GDM1 (cell line): ENCODE measurements around the gene EPC2.
"Not testable (repeated sequence)": the region's sequence is repeated elsewhere in the genome, so short reads cannot be mapped to it uniquely, and the experiment has no call there.

Experiments used
- DNase-seq: peaks from one replicate; lab custom pipeline; 2025; lab: John Stamatoyannopoulos, UW

The EPC2 gene

DNA sequence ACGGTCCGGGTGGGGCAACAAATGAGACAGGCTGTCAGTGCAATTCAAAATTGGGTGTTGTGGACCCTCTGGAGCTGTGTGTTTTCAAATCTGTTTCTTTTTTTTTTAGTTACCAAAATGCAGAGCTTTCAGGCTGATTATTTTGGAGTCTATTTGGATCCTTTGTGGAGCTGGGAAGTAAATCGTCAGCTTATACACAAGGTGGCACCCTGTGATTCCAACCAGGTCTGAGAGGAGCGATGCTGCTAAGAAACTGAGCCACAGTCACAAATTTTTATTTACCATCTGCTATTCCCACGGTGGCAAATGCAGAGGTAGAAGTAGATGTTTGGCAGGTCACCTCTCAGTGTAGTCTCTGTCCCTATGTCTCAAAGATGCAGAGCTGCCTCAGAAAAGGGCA is 3.8 kb upstream of the EPC2 start:
- no peak for DNase-seq

DNA sequence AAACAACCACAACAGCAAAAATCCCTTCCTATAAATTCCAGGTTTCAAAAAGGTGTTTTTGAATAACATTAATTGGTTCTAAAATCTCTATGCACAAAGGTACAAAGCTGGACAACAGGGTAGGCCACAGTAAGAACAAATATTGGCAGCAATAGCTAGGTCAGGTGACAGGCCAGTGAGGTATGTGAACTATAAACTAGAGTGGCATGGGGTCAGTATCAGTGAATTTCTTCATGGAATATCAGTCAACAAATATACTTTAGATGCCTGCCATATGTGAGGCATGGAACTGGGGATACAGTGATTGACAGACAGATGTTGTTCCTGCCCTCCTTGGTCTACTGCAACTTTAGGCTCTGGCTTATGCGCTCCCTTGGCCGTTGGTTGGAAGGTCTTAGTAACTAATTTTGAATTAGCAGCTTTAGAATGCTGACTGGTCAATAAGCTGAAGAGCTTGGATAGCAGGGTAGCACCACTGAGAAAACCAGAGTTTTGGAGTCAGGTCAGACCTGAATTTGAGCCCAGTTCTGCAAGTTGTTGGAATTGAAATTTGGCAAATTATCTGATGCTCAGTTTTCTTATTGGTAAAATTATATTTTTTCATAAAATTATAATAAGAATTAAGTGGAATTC is 2.3 kb upstream of the EPC2 start:
- DNase-seq = no peak

DNA sequence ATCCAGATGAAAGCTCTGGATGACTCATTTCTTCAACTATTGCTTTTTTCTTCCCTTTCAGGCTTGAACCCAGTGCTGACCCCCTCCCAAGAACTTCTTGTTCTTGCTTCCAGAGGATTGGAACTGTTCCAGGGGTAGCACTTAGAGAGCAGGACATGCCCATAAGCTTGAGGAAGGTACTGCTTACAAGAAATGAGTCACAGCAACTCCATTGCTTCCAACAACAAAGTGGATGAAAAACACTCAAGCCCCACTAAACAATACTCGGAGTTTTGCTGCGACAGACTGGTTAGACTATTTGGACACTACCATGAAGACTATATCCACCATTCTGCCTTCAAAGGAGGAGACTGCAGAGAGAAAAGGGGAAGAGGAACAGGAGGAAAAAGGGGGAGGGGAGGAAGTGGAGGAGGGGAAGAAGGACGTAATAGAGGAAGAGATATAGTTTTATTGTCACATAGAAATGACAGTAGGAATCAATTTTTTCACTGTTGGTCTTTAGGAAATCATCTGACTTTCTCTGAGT is 1.6 kb upstream of the EPC2 start:
- DNase-seq = peak; percentile 34

DNA sequence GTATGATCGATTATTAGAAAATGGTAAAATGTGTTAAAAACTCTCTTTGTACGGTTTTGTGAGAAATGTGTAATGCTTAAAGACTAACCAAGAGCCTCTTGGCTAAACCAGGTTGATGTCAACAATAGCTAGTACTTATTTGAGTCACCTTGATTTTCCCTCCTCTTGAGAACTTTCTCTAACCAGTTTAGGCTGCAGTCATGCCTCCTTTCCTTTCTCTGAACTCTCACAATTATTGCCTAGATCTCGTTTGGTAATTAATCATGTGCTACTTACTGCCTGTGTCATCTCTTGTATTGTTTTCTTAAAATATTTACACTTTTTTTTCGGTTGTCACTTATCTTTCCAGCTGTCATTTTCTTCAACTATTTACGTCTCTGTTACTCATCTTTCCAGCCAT is 1.1 kb upstream of the EPC2 start:
- no peak for DNase-seq

DNA sequence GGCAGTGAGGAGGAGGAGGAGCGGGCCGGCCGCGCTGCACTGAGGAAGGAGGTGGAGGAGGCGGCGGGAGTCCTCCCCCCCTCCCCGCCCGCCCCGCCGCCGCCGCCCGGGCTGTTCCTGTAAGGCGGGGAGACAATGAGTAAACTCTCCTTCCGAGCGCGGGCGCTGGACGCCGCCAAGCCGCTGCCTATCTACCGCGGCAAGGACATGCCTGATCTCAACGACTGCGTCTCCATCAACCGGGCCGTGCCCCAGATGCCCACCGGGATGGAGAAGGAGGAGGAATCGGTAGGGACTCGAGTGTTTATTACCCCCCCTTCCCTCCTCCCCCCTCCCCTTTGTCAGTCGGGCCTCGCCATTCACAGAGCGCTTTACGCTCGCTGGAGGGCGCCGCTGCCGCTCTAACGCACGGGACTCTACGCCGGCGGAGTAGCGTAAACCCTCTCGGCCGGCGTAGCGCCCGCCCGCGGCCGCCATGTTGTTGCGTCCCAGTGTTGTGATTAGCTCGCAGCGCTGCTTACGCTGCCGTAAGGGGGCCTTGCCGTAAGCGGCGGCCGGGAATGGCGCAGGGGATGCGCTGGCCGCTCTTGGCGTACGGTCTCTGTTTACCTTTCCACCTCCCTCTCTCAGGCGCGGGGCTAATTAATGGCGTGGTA is 460 bp downstream of the EPC2 start:
- DNase-seq = peak; percentile 84

DNA sequence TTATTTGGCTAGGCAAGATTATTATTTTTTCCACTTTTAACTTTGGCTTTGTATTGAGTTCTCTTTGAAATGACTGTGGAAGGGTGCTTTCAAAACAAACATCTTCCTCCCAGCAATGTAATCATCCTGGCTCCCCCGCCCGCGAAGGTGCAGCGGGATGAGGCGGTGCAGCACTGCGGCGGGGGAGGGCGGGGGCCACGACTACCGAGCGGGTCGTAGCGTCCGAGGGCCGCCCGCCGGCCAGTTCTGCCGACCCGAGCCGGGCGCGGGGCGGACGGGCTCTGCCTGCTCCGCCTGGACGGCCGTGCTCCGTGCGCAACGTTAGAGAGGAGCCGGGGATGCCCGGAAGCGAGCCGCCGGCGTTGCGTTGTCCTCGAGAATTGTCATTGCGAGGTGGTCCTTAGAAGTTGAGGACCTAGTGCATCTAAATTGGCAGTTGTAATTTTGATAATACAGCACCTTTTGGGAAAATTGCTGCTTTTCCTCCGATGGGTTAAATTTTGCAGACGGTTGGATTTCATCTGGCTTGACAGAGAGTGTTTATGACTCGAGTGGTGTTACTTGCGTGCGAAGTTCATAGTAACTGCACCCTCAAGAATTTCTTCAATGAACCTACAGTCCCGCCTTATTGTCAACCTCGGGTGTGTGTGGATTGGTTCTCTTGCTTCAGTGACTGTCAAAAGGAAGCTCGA is 1.1 kb downstream of the EPC2 start:
- peak; percentile 59 for DNase-seq

DNA sequence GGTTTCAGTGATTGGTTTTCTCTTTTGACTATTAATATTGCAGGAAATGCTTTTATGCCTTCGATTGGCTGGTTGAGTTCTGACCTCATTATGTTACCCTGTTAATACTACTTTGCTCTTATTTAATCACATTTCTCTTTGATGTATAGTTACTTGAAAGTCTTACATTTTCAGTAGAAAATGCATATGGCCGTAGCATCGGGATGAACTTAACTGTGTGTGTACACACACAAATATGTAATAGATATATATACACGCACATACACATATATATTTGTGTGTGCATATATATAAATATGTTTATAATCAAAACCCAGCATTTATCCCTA is 1.6 kb downstream of the EPC2 start:
- no peak for DNase-seq

DNA sequence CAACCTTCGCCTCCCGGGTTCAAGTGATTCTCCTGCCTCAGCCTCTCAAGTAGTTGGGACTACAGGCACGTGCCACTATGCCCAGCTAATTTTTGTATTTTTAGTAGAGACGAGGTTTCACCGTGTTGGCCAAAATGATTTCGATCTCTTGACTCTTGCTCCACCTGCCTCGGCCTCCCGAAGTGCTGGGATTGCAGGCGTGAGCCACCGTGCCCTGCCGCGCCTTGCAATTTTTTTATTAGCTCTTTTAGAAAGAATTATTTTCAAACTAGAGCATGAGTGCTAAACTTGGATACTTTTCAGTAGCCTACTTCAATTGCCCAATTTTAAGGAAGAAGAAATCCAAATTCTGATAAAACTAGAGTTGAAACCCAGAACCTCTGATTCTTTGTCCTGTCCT is 3.2 kb downstream of the EPC2 start:
- not testable (repeated sequence) for DNase-seq

DNA sequence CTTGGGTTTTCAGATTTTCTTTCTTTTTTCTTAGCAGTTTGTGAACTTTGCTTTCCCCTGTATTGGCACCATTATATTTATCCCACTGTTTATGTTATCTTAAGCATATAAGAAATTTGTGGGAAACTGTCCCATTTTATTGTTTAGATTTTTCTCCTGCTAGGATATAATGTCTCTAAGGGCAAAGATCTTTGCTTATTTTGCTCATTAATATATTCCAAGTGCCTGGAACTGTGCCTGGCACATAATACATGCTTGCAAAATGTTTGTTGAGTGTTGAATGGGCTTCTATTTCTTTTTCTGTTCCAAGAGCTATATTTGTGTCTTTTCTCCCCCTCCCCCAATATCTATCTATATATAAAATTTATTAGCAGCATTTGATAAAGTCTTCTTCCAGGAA is 5.4 kb downstream of the EPC2 start:
- no peak for DNase-seq

DNA sequence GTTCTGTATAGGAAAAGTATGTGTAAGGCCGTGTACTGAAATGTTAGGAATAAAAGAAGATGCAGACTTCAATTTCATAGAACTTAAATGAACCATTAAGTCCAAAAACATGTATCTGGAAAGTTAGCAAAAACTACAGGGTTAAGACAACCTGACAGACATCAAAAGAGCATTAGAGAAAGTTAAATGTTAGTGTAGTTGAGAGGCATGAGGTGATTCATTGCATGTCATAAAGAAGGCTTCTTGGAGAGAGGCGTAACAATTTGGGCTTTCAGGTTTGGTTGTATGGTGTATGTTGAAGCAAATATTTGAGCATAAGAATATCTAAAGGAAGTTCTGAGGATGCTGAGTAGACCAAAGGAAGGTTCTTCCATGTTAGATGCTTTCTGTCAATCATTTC is 6.3 kb downstream of the EPC2 start:
- no peak for DNase-seq

DNA sequence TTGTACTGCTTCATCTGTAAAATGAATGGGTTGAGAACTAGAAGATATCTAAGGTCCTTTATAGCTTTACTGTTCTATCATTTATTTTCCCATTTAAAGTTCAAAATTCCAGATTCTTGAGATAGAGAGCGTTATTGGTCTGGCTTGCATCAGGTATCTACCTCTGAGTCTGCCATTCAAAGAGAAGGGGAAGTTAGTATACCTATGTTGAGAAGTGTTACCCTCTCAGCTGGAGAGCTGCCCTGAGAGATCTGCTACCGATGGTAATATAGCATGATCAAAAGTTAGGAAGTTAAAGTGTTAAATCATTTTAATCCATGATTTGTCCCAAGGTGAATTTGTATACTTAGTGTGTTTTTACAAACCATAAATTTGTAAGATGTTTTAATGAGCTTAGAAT is 7.4 kb downstream of the EPC2 start:
- no peak for DNase-seq

DNA sequence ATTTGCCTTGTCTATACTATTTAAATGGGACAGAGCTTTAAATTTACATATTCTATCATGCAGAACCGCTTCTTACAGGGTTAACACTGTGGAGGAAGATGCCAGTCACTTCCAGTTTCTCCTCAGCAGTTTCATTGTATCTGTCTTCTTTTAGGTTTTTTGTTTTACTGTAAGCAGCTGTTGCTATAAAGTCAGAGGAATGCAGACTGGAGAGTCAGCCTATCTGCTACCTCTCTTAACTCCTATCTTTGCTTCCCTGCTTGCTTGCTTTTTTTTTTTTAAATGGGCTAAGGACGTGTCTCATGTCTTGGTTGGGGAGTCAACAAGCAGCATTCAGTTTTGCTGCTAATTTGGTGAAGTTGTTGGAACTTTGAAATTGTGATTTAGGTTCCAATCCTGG is 8.9 kb downstream of the EPC2 start:
- DNase-seq = no peak

DNA sequence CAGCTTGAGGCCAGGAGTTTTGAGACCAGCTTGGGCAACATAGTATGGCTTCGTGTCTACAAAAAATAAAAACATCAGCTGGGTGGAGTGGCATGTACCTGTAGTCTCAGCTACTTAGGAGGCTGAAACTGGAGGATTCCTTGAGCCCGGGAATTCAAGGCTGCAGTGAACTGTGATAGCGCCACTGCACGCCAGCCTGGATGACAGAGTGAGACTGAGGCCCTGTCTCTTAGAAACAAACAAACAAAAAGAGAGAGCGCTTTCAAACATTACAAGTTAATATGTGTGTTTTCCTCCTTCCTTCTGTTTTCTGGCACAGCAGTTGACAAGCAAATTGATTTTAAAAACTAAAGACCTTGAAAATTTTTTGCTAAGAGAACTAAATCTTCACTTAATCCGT is 9.9 kb downstream of the EPC2 start:
- DNase-seq = no peak

DNA sequence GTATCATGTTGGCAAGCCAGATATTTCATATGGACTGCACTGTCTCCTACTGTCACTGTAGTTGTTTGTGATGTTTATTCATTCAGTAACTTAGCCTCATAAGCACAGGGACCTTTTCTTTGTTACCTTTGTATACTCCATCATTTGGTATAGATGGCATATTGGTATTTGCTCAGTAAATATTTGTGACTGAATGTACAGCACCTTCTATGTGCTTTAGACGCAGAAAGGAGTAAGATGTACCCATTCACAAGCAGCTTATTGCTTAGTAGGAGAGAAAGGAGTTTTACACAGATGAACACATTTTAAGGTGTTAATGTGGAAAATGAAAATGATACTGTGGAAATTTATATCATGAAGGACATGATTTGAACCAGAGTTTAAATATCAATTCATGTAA is 12.0 kb downstream of the EPC2 start:
- DNase-seq = no peak

DNA sequence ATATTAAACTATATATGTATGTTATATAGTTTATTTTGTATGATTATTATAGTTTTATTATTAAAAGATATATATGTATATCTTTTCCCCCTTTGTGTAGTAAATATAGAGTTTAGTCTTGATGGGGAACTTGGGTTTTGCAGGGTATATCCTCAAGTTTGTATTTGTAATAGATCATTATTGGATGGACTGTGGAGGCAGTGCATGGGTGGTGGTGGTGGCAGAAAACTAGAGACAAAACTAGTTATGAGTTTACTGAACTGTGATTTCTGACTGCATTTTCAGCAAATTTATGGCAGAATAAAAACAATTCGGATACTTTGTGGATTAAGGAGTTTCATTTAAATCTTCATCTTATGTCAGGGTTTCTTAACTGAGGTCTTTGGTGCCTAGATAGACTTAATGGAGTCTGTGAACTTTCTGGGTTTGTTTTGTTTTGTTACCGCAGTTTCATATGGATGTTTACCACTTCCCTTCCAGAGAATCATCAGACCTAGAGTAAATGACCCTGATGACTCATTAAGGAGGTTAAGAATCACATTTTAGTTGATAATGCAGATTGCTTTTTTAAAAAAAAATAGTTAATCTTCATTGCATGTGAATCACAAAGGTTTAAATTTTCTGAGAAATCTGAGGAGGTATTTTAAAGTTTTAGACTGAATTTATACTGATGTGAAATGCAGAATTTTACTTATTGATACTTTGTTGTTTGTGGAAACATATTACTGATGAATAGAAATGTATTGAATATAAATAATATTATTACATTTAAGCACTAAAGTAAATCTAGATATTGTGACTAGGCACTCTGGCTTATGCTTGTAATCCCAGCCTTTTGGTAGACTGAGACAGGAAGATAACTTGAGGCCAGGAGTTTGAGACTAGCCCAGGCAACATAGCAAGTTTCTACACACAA is 14.5 kb downstream of the EPC2 start:
- no peak for DNase-seq

DNA sequence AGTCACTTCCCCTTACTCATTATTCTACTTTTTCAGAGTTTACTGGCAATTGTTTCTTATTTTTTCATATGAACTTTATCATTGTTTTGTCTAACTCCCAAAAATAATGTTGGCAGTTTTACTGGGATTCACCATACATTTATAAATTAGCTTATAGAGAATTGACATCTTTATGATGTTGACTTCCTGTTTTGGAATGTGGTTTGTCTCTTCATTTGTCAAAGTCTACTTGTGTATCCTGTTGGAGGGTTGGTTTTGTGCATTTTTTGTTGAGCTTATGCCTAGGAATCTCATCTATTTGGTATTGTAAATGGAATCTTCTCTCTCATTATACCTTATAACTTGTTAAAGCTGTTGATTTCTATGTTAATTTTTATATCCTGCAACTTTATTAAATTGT is 16.4 kb downstream of the EPC2 start:
- DNase-seq = no peak

DNA sequence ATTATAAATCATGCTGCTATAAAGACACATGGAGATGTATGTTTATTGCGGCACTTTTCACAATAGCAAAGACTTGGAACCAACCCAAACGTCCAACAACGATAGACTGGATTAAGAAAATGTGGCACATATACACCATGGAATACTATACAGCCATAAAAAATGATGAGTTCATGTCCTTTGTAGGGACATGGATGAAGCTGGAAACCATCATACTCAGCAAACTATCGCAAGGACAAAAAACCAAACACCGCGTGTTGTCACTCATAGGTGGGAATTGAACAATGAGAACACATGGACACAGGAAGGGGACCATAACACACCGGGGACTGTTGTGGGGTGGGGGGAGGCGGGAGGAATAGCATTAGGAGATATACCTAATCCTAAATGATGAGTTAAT is 17.8 kb downstream of the EPC2 start:
- DNase-seq = not testable (repeated sequence)

DNA sequence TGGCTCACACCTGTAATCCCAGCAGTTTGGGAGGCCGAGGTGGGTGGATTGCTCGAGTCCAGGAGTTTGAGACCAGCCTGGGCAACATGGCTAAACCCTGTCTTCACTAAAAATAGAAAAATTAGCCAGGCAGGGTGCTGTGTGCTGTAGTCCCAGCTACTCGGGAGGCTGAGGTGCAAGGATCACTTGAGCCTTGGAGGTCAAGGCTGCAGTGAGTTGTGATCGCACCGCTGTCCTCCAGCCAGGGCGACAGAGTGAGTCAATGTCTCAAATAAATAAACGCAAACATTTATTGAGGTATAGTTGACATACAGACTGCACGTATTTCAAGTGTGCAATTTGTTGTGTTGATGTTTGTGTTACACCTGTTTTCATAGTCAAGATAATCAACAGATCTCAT is 19.7 kb downstream of the EPC2 start:
- DNase-seq = no peak

DNA sequence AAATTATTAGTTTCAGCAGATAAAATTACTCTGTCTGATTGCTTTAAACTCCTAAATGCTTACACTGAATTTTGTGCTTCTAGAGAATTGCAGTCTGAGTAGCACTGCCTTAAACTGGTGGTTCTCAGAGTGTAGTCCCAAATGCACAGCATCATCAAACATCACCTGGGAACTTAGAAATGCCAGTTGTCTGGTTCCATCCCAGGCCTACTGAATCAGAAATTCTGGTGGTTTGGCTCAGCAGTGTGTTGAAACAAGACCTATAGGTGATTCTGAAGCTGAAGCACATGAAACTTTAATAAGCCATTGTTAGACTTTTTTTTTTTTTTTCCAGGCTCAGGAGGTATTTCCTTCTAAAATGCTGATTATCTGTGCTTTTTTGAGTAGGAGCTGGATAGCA is 22.0 kb downstream of the EPC2 start:
- no peak for DNase-seq

DNA sequence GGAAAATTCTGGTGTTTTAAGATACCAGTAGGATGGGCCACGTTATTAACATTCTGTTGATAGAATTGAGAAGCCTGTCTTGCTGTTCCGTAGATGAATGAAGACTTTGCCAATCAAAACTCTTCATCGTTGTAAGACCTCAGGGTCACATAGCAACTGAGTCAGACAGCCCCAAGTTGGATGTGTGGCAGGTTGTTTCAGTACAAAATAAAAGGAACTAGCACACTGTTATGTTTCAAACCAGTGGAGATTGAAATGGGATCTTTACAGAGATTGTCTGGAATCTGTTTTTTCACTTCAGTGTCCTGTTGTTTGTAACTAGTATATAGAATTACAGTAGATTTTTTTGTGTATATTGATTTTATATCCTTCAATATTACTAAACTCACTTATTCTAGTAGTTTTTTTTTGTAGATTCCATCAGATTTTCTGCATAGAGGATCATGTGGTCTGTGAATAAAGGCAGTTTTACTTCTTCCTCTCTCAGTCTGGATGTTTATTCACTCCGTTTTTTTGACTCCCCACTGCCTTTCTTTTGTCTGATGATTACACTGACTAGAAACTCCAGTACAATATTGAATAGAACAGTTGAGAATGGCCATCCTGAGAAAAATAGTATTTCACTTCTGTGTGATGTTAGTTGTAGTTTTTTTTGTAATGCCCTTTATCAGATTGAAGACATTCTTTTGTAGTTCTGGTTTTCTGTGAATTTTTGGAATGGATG is 22.7 kb downstream of the EPC2 start:
- DNase-seq = no peak

DNA sequence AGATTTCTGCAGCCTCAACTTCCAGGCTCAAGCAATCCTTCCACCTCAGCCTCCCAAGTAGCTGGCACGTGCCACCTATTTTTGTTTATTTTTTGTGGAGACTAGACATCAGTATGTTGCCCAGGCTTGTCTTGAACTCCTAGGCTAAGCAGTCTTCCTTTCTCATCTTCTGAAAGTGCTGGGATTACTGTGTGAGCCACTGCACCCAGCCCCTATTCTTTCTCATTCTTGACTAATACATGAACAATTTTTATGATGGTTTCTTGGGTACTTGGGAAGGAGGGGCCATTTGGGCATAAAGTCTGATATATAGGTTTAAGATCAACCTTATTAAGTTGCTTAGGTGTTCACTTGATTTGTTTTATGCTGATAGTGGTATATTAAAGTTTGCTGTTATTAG is 26.2 kb downstream of the EPC2 start:
- no peak for DNase-seq
